ENCODE results near the gene COG4.
A peak's percentile ranks its signal among the peaks of the same experiment; 100 is the strongest.

Gene COG4

GRCh38 chr16:70434484-70435260 lies 88.7 kb downstream of the COG4 start:
- no peak for DNase-seq

- peak in 2 of 58 donors; percentile 12 to 32 for DNase-seq
Observed at GRCh38 chr16:70433458-70434103, 89.8 kb downstream of the COG4 start.

- peak in 1 of 58 donors; percentile 9 for DNase-seq
Observed at GRCh38 chr16:70432723-70433457, 90.5 kb downstream of the COG4 start.

- DNase-seq: no peak
Observed at GRCh38 chr16:70432356-70432722, 91.0 kb downstream of the COG4 start.

- peak in 1 of 58 donors; percentile 10 for DNase-seq
Observed at GRCh38 chr16:70430667-70431536, 92.5 kb downstream of the COG4 start.

Measured in anterior cingulate cortex (tissue), 58 donors.